HG03520 (cell line): Measurements from ENCODE around the gene CTTNBP2.

ENCODE experiments used
- ATAC-seq: cut with Tn5 transposase; IDR thresholded peaks from one replicate; pipeline ENCODE4 v1.9.1; 2021; ENCODE audit warnings: mild to moderate bottlenecking, moderate library complexity; ENCODE audit not compliant: unreplicated experiment

CTTNBP2 gene

GRCh38 chr7:117824592-117824991, 48.6 kb downstream of the CTTNBP2 start:
- ATAC-seq = no peak

GRCh38 chr7:117819558-117819957, 53.7 kb downstream of the CTTNBP2 start:
- ATAC-seq = no peak

- ATAC-seq = no peak
Observed at GRCh38 chr7:117818232-117818631, 55.0 kb downstream of the CTTNBP2 start.

- ATAC-seq = no peak
Observed at GRCh38 chr7:117816727-117817126, 56.5 kb downstream of the CTTNBP2 start.

GRCh38 chr7:117811696-117812095, 61.5 kb downstream of the CTTNBP2 start:
- no peak for ATAC-seq

- no peak for ATAC-seq
Observed at GRCh38 chr7:117810642-117811512, 62.4 kb downstream of the CTTNBP2 start.

- peak; percentile 68 for ATAC-seq
Observed at GRCh38 chr7:117809958-117810357, 63.3 kb downstream of the CTTNBP2 start.

- no peak for ATAC-seq
Observed at GRCh38 chr7:117808910-117809705, 64.1 kb downstream of the CTTNBP2 start.

GRCh38 chr7:117808341-117808757, 64.9 kb downstream of the CTTNBP2 start:
- ATAC-seq = no peak

GRCh38 chr7:117807676-117808075, 65.6 kb downstream of the CTTNBP2 start:
- ATAC-seq = no peak

GRCh38 chr7:117806011-117806410, 67.2 kb downstream of the CTTNBP2 start:
- no peak for ATAC-seq

GRCh38 chr7:117805241-117805640, 68.0 kb downstream of the CTTNBP2 start:
- ATAC-seq = no peak

- no peak for ATAC-seq
Observed at GRCh38 chr7:117803476-117803875, 69.8 kb downstream of the CTTNBP2 start.

GRCh38 chr7:117802660-117803059, 70.6 kb downstream of the CTTNBP2 start:
- ATAC-seq = no peak

GRCh38 chr7:117800841-117801240, 72.4 kb downstream of the CTTNBP2 start:
- no peak for ATAC-seq

GRCh38 chr7:117800406-117800805, 72.8 kb downstream of the CTTNBP2 start:
- no peak for ATAC-seq

- no peak for ATAC-seq
Observed at GRCh38 chr7:117796889-117797288, 76.4 kb downstream of the CTTNBP2 start.

GRCh38 chr7:117793976-117794375, 79.3 kb downstream of the CTTNBP2 start:
- no peak for ATAC-seq

GRCh38 chr7:117793521-117793920, 79.7 kb downstream of the CTTNBP2 start:
- ATAC-seq = no peak

- ATAC-seq = peak; percentile 49
Observed at GRCh38 chr7:117791877-117792780, 81.1 kb downstream of the CTTNBP2 start.

GRCh38 chr7:117790731-117791130, 82.5 kb downstream of the CTTNBP2 start:
- peak; percentile 42 for ATAC-seq
